Peyer's patch (tissue), 4 donors: ENCODE results near the gene INPP5A. TPM values are rescaled to one million over a fixed set of nuclear protein-coding genes. Genes with fewer than 3 reads are reported as not detected.

Source experiments
- DNase-seq, 3 donors: peaks; one replicate each; pipeline ENCODE4 v3.0.0-alpha.2; 2017 to 2019
- H3K27ac ChIP-seq, 4 donors: fragments of 200-600 bp; sonication (generic); one replicate each; pipeline ENCODE4 v1.5.1; 2016 to 2019
- H3K27me3 ChIP-seq, 2 donors: fragments of 200-600 bp; sonication (generic); one replicate each; pipeline ENCODE4 v1.5.1; 2019
- H3K36me3 ChIP-seq, 3 donors: fragments of 200-600 bp; sonication (generic); one replicate each; pipeline ENCODE4 v1.5.1; 2016 to 2019
- H3K4me1 ChIP-seq, 4 donors: fragments of 200-600 bp; sonication (generic); one replicate each; pipeline ENCODE4 v1.5.1; 2016 to 2019
- H3K4me3 ChIP-seq, 4 donors: fragments of 200-600 bp; sonication (generic); 1 replicate in 3 of 4; 2 replicates in 1 of 4; pipeline ENCODE4 v1.5.1; 2016 to 2019; ENCODE audit warnings: mild to moderate bottlenecking in 1 of 4
- H3K9me3 ChIP-seq, 4 donors: fragments of 200-600 bp; sonication (generic); one replicate each; pipeline ENCODE4 v1.5.1; 2016 to 2019; ENCODE audit warnings: mild to moderate bottlenecking in 1 of 4
- CTCF ChIP-seq, 6 experiments: fragments of 450-650 bp in 4 of 6; fragments of 200-600 bp in 2 of 6; sonication (generic) in 1 of 6; IDR thresholded peaks; one replicate each; pipeline ENCODE4 v1.5.1; 2017 to 2019; ENCODE audit warnings: antibody characterized with exemption in 6 of 6, mild to moderate bottlenecking in 3 of 6, moderate library complexity in 1 of 6
- POLR2A ChIP-seq, 2 donors: fragments of 450-650 bp; IDR thresholded peaks; one replicate each; pipeline ENCODE4 v1.5.1; 2017; ENCODE audit warnings: antibody characterized with exemption in 2 of 2, mild to moderate bottlenecking in 2 of 2, moderate library complexity in 2 of 2
- total RNA-seq, 4 donors: library from RNA; depleted of rRNA; stranded (reverse); fragments of >200 nt; gene quantifications; one replicate each; pipeline ENCODE4 v1.1.0, GENCODE V29; 2016

The INPP5A gene
- total RNA-seq, 4 donors from 2014 or later = 33.8 to 76.4 (median 38.1) TPM

- peaks cover 0 to 30% (median 4%) of the 10 kb centered on the region in 4 donors for H3K4me1 ChIP-seq
- no peak for TF ChIP-seq CTCF (IDR thresholded peaks at IDR 0.05)
- TF ChIP-seq POLR2A (IDR thresholded peaks at IDR 0.05) = no peak
These were observed 86.7 kb downstream of the INPP5A start for GRCh38 chr10:132624061-132624846.

GRCh38 chr10:132624847-132625471 lies 87.4 kb downstream of the INPP5A start:
- DNase-seq = peak in 1 of 3 donors; percentile 42
- Histone ChIP-seq H3K27ac (no peak overlapping the region), H3K27me3 (no peaks in the 10 kb centered on the region), H3K4me3 (no peak overlapping the region), H3K9me3 (peaks cover 0 to 5% (median 1%) of the 10 kb centered on the region in 4 donors), H3K4me1 (peaks cover 0 to 37% (median 4%) of the 10 kb centered on the region in 4 donors), H3K36me3 (no peaks in the 10 kb centered on the region)
- TF ChIP-seq CTCF (IDR thresholded peaks at IDR 0.05) (no peak), POLR2A (IDR thresholded peaks at IDR 0.05) (no peak)

More at GRCh38 chr10:132624061-132624846, 86.7 kb downstream of the INPP5A start:
- peaks cover 0 to 12% (median 5%) of the 10 kb centered on the region in 4 donors for H3K9me3 ChIP-seq
- H3K36me3 ChIP-seq = no peaks in the 10 kb centered on the region
- H3K27ac ChIP-seq = no peak overlapping the region
- DNase-seq = peak in 1 of 3 donors; percentile 43
- H3K27me3 ChIP-seq = no peaks in the 10 kb centered on the region
- no peak overlapping the region for H3K4me3 ChIP-seq

- Histone ChIP-seq H3K4me3 (no peak overlapping the region), H3K27me3 (no peaks in the 10 kb centered on the region), H3K9me3 (no peaks in the 10 kb centered on the region), H3K36me3 (no peaks in the 10 kb centered on the region), H3K27ac (peak overlapping the region in 1 of 4 donors; percentile 91), H3K4me1 (peaks cover 0 to 47% (median 4%) of the 10 kb centered on the region in 4 donors)
- peak in 1 of 3 donors; percentile 38 for DNase-seq
- no peak for TF ChIP-seq CTCF (IDR thresholded peaks at IDR 0.05)
These were observed 88.6 kb downstream of the INPP5A start for GRCh38 chr10:132626019-132626760.

GRCh38 chr10:132626761-132627665 lies 89.4 kb downstream of the INPP5A start:
- Histone ChIP-seq H3K4me1 (peaks cover 0 to 56% (median 4%) of the 10 kb centered on the region in 4 donors), H3K36me3 (no peaks in the 10 kb centered on the region), H3K27ac (peak overlapping the region in 3 of 4 donors; percentile 2 to 91 (median 74)), H3K4me3 (no peak overlapping the region), H3K9me3 (no peaks in the 10 kb centered on the region), H3K27me3 (no peaks in the 10 kb centered on the region)
- TF ChIP-seq POLR2A (IDR thresholded peaks at IDR 0.05) = no peak
- no peak for TF ChIP-seq CTCF (IDR thresholded peaks at IDR 0.05)
- DNase-seq = peak in 2 of 3 donors; percentile 47 to 48
